Kidney epithelial cell (primary cell): ENCODE data around the gene HOXD9. TPM values are rescaled to one million over a fixed set of nuclear protein-coding genes. Genes with fewer than 3 reads are reported as not detected.
A peak's percentile ranks its signal among the peaks of the same experiment; 100 is the strongest.

Experiments used
- DNase-seq: peaks from one replicate; pipeline ENCODE4 v3.0.0-alpha.2; 2010; ENCODE audit warnings: low read depth
- H3K27me3 ChIP-seq: 2 replicates; pipeline ENCODE4 v1.6.0; 2011; ENCODE audit warnings: low read length; ENCODE audit not compliant: control insufficient read depth, insufficient read depth
- H3K36me3 ChIP-seq: 2 replicates; pipeline ENCODE4 v1.5.1; 2011; ENCODE audit warnings: low read length; ENCODE audit not compliant: control insufficient read depth, insufficient read depth
- H3K4me3 ChIP-seq: 2 replicates; pipeline ENCODE4 v1.5.1; 2011; ENCODE audit warnings: low read depth, mild to moderate bottlenecking, control low read depth, low read length
- CTCF ChIP-seq: IDR thresholded peaks from 2 replicates; pipeline ENCODE4 v1.5.1; 2011; ENCODE audit warnings: mild to moderate bottlenecking, moderate library complexity, low read length, control low read depth, inconsistent platforms; ENCODE audit not compliant: insufficient read depth, poor library complexity, severe bottlenecking
- total RNA-seq: library from RNA; depleted of rRNA; stranded (reverse); fragments of >200 nt; gene quantifications from 2 replicates; pipeline ENCODE4 v1.2.3, GENCODE V29; 2015

The HOXD9 gene
- total RNA-seq, 1 donor from 2014 or later, result 12.2 TPM

GRCh38 chr2:176107731-176108181 lies 14.8 kb upstream of the HOXD9 start:
- DNase-seq, result no peak
- peak overlapping the region; percentile 63 for H3K4me3 ChIP-seq
- no peaks in the 10 kb centered on the region for H3K36me3 ChIP-seq
- peaks cover 5% of the 10 kb centered on the region for H3K27me3 ChIP-seq
- TF ChIP-seq CTCF, result no peak

- Histone ChIP-seq H3K36me3 (no peaks in the 10 kb centered on the region), H3K4me3 (peak overlapping the region; percentile 63), H3K27me3 (peaks cover 5% of the 10 kb centered on the region)
- no peak for TF ChIP-seq CTCF
- DNase-seq, result no peak
Measured at GRCh38 chr2:176109192-176109901, 13.2 kb upstream of the HOXD9 start.

- no peak for TF ChIP-seq CTCF
- Histone ChIP-seq H3K4me3 (peak overlapping the region; percentile 63), H3K36me3 (no peaks in the 10 kb centered on the region), H3K27me3 (peaks cover 3% of the 10 kb centered on the region)
- DNase-seq, result no peak
Measured at GRCh38 chr2:176109946-176110345, 12.6 kb upstream of the HOXD9 start.

GRCh38 chr2:176110415-176111308 lies 11.9 kb upstream of the HOXD9 start:
- Histone ChIP-seq H3K36me3 (no peaks in the 10 kb centered on the region), H3K4me3 (peak overlapping the region; percentile 63), H3K27me3 (peaks cover 3% of the 10 kb centered on the region)
- DNase-seq, result no peak
- no peak for TF ChIP-seq CTCF

GRCh38 chr2:176111309-176111663 lies 11.2 kb upstream of the HOXD9 start:
- DNase-seq, result no peak
- H3K4me3 ChIP-seq, result peak overlapping the region; percentile 63
- H3K36me3 ChIP-seq, result no peaks in the 10 kb centered on the region
- TF ChIP-seq CTCF, result peak; percentile 89
- H3K27me3 ChIP-seq, result peaks cover 3% of the 10 kb centered on the region
